GM18499 (cell line): Measurements from ENCODE around the gene AIM2.
A peak's percentile ranks its signal among the peaks of the same experiment; 100 is the strongest.
"Not testable (repeated sequence)": the region's sequence is repeated elsewhere in the genome, so short reads cannot be mapped to it uniquely, and the experiment has no call there.

ENCODE experiments used
- ATAC-seq: cut with Tn5 transposase; IDR thresholded peaks from one replicate; pipeline ENCODE4 v1.9.1; 2021; ENCODE audit warnings: moderate number of reproducible peaks; ENCODE audit not compliant: insufficient read depth, unreplicated experiment

The AIM2 gene

GRCh38 chr1:159083013-159083412 is 6.4 kb upstream of the AIM2 start:
- ATAC-seq: no peak

GRCh38 chr1:159081626-159082025 is 5.1 kb upstream of the AIM2 start:
- no peak for ATAC-seq

DNA sequence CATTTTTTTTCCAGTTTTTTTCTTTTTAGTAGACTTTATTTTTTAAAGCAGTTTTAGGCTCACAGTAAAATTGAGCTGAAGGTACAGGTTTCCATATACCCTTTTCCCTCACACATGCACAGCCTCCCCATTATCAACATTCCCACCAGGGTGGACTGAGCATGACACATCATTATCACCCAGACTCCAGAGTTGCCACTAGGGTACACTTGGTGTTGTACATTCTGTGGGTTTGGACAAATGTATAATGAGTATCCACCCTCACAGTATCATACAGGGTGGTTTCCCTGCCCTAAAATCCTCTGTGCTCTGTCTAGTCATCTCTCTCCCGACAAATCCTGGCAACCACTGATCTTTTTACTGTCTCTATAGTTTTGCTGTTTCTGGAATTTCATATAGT is 3.0 kb upstream of the AIM2 start:
- no peak for ATAC-seq

DNA sequence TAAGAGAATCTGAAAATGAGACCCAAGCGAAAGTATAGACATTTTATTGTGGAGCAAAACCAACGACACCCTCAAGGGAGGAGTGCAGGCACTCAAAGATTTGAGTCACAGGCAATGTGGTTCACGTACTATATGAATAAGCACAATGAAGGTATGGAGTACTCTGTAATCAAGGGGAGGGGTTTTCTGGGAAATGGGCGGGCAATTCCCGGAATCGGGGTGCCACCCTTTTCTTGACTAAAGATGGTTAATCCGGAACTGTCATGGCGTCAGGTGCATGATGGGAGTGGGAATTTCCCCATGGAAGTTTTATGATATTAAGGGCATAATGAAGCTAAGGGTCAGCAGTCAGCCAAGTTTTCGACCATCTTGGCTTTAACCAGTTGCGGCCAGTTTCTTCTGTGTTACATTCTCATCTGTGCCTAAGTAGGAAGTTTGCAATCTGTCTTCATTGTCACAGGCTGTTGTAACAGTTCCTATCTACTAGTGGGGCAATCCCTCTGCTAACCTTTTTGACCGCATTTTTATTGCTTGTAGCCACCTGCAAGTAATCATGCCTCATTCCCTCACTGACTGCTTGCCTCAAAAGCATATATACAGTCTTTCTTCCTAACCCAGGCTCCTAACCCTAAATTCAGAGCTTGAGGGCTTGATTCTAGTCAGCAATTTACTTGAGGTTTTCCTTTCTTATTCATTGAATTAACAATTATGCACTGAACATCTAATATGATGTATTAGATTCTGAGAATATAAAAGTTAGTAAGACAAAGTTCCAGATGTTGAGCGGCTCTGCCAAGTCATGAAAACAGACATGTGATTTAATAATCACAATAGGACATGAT is 775 bp upstream of the AIM2 start:
- ATAC-seq: peak; percentile 64

DNA sequence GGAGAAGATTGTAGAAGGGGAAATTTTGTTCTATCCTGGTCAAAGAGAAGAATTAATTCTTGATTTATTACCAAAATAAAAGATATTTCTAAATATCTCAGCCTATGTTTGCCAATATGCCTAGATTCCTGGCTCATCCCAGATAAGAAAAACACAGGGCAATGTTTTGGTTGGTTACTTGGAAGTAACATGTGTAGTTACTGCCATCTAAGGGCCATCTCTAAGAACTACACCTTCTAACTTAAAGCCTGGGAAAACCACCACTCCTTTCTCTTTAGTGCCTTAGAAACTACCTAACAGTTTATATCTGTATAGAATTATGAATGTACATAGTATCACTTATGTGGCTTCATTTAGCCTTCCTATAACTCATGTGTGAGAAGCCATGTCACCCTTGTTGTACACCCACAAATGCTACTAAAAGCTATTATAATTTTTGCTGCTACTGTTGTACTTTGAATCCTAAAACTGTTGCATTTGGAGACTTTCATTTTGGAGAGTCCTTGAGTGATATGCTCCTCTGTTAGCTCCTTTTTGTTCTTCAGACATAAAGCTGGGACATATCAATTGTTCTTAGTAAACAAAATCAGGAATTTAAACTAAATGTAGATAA is 4.5 kb downstream of the AIM2 start:
- ATAC-seq: no peak

- no peak for ATAC-seq
Measured at GRCh38 chr1:159068886-159069285, 7.7 kb downstream of the AIM2 start.

- ATAC-seq: peak; percentile 71
Measured at GRCh38 chr1:159067699-159068621, 8.6 kb downstream of the AIM2 start.

GRCh38 chr1:159066108-159066507 is 10.5 kb downstream of the AIM2 start:
- no peak for ATAC-seq

DNA sequence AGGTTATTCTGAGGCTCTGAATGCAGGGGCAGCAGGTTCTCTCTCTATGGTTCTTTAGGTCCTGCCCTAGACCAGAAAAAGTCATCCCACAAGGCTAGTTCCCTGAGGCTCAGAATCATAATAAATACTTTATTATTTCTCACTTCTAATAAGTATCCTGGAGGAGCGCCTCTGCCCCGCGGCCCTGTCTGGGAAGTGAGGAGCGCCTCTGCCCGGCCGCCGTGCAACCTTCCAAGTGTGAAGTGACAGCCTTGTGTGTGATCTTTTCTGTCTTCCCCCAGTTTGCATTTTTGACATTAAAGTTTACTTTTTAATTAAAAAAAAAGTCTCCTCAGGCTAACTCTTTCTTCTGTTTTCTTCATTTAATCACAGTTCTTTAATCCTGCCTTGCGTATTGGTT is 11.5 kb downstream of the AIM2 start:
- no peak for ATAC-seq

GRCh38 chr1:159058751-159059150 is 17.8 kb downstream of the AIM2 start:
- ATAC-seq: no peak

GRCh38 chr1:159056069-159056698 is 20.4 kb downstream of the AIM2 start:
- ATAC-seq: no peak

GRCh38 chr1:159055181-159055641 is 21.4 kb downstream of the AIM2 start:
- no peak for ATAC-seq

GRCh38 chr1:159054427-159054826 is 22.1 kb downstream of the AIM2 start:
- no peak for ATAC-seq

DNA sequence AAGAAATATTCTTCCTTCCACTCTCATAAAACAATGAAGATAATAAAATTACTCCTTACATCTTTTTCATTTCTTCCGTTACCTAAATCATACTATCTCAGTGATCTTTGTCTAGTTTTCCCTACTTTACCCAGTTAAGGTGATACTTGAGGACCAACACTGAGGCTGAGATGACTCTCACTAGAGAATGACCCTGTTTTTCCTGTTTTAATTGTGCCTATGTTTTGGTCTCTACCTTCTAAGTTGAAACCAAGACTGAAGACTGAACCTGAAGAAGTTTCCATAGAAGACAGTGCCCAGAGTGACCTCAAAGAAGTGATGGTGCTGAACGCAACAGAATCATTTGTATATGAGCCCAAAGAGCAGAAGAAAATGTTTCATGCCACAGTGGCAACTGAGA is 25.1 kb downstream of the AIM2 start:
- no peak for ATAC-seq

GRCh38 chr1:159046486-159046885 is 30.1 kb downstream of the AIM2 start:
- not testable (repeated sequence) for ATAC-seq

DNA sequence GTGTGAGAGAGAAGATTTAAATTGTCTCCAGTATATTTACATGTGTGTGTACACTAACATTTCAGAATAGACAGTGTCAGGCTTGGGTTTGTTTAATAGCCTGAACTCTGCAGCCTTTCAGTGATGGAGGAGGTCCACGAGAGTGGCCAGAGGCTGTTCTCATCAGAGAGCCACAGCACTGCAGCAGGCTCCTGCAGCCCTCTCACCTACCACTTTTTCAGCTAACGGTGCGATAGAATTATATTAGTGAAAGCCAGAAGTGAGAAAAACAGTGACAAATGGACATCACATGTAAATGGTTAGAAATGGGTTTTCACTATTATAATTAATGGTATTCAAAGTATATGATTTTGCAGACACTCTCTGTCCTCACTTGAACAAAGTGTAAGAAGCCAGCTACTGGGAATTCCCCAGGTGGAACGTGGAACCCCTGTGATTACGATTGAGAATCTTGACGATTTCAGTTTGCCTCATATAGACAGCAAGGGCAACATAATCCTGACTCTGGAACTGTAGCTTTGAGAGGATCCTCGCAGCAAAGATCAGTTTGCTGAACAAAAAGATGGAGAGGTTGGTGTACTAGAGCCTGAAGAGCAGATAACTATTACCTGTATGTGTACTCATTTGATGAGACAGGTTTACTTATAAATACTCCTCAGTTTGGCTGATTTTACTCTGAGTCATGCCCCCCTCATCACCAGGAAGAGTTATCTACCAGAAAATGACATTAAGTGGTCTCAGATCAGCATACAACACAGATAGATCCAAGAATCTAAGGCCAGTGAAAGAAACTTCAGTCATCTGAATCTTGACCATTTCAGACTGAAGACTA is 35.5 kb downstream of the AIM2 start:
- ATAC-seq: no peak

- ATAC-seq: no peak
Measured at GRCh38 chr1:159040206-159040605, 36.4 kb downstream of the AIM2 start.

DNA sequence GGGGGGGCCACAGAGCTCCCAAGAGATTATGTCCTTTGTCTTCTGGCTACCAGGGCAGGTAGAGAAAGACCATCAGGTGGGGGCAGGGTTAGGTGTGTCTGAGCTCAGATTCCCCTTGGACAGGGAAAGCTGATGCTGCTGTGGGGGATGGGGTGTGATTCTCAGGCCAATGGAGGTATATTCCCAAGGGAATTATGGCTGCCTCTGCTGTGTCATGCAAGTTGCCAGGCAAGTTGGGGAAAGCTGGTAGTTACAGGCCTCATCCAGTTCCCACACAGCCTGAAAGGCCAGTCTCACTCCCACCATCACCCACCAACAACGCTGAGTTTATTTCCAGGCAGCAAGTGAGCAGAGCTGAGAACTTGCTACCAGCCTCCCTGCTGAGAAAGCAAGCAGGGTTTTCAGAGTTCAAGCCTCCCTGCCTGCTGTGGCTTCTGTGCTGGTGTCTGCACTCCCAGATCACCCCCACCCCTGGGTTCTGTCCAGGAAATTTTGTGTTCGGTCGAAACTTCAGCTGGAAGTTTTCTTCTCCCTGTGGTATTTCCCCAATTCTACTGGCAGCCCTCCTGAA is 45.6 kb downstream of the AIM2 start:
- ATAC-seq: no peak

DNA sequence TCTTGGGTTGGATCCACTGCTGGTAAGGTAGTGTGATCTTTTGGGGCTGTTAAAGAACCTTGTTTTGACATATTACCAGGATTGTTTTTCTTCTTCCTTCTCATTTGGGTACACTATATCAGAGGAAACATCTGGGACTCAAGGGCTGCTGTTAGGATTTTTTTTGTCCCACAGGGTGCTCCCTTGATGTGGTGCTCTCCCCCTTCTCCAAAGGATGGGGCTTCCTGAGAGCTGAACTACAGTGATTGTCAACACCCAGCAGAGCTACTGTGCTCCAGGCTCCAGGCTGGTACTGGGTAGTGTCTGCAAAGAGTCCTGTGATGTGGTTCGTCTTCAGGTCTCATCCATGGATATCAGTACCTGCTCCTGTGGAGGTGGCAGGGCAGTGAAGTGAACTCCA is 46.3 kb downstream of the AIM2 start:
- no peak for ATAC-seq
